BLaER1 (cell line): ENCODE measurements around the gene FBXO24.

ENCODE experiments used
- H3K27ac ChIP-seq: shearing (Covaris generic); formaldehyde crosslinking; 2 replicates; pipeline ENCODE4 v1.8.1; 2022
- H3K27me3 ChIP-seq: shearing (Covaris generic); formaldehyde crosslinking; 2 replicates; pipeline ENCODE4 v1.8.1; 2022
- H3K36me3 ChIP-seq: shearing (Covaris generic); formaldehyde crosslinking; 2 replicates; pipeline ENCODE4 v1.8.1; 2022
- H3K4me1 ChIP-seq: shearing (Covaris generic); formaldehyde crosslinking; 2 replicates; pipeline ENCODE4 v1.8.1; 2022
- H3K4me2 ChIP-seq: shearing (Covaris generic); formaldehyde crosslinking; 2 replicates; pipeline ENCODE4 v1.8.1; 2022
- H3K4me3 ChIP-seq: shearing (Covaris generic); formaldehyde crosslinking; 2 replicates; pipeline ENCODE4 v1.8.1; 2022
- H3K9ac ChIP-seq: shearing (Covaris generic); formaldehyde crosslinking; 2 replicates; pipeline ENCODE4 v1.8.1; 2022
- H3K9me3 ChIP-seq: shearing (Covaris generic); formaldehyde crosslinking; 2 replicates; pipeline ENCODE4 v1.8.1; 2022
- H4K20me1 ChIP-seq: shearing (Covaris generic); formaldehyde crosslinking; 2 replicates; pipeline ENCODE4 v1.8.1; 2022
- Cebpa-rat ChIP-seq: shearing (Covaris generic); IDR thresholded peaks from 2 replicates; pipeline ENCODE4 v1.8.1; 2022

FBXO24 gene

GRCh38 chr7:100614308-100614861, 28.3 kb downstream of the FBXO24 start:
- H3K9ac ChIP-seq: peak overlapping the region; percentile 83; the same call in 1 of the 2 replicates

GRCh38 chr7:100620239-100620638, 34.1 kb downstream of the FBXO24 start:
- peaks cover 24% of the 10 kb centered on the region for H3K36me3 ChIP-seq
- no peaks in the 10 kb centered on the region for H4K20me1 ChIP-seq
- no peak overlapping the region for H3K27ac ChIP-seq
- no peak overlapping the region for H3K4me3 ChIP-seq
- no peak for TF ChIP-seq Cebpa-rat
- no peaks in the 10 kb centered on the region for H3K27me3 ChIP-seq
- no peak overlapping the region for H3K4me2 ChIP-seq
- H3K9me3 ChIP-seq: no peaks in the 10 kb centered on the region
- no peak overlapping the region for H3K9ac ChIP-seq
- H3K4me1 ChIP-seq: peaks cover 2% of the 10 kb centered on the region; the same call in 1 of the 2 replicates

More at GRCh38 chr7:100614308-100614861, 28.3 kb downstream of the FBXO24 start:
- H3K36me3 ChIP-seq: 0 out of 2 replicates have a peak, but pooled peaks cover 6% of the 10 kb centered on the region
- TF ChIP-seq Cebpa-rat: no peak
- H4K20me1 ChIP-seq: no peaks in the 10 kb centered on the region
- peak overlapping the region; percentile 100 for H3K4me2 ChIP-seq
- H3K4me3 ChIP-seq: no peak overlapping the region
- H3K27me3 ChIP-seq: no peaks in the 10 kb centered on the region
- no peak overlapping the region for H3K27ac ChIP-seq
- peaks cover 30% of the 10 kb centered on the region for H3K4me1 ChIP-seq
- H3K9me3 ChIP-seq: no peaks in the 10 kb centered on the region

GRCh38 chr7:100620804-100621203, 34.7 kb downstream of the FBXO24 start:
- Histone ChIP-seq H3K4me2 (no peak overlapping the region), H3K4me3 (no peak overlapping the region), H3K9ac (no peak overlapping the region), H3K4me1 (no peaks in the 10 kb centered on the region), H4K20me1 (no peaks in the 10 kb centered on the region), H3K27me3 (no peaks in the 10 kb centered on the region), H3K9me3 (no peaks in the 10 kb centered on the region), H3K36me3 (peaks cover 30% of the 10 kb centered on the region), H3K27ac (no peak overlapping the region)
- TF ChIP-seq Cebpa-rat: no peak

- no peak overlapping the region for H3K4me2 ChIP-seq
- TF ChIP-seq Cebpa-rat: no peak
- H3K27ac ChIP-seq: no peak overlapping the region
- no peaks in the 10 kb centered on the region for H3K27me3 ChIP-seq
- no peaks in the 10 kb centered on the region for H3K9me3 ChIP-seq
- H3K36me3 ChIP-seq: peaks cover 32% of the 10 kb centered on the region
- no peaks in the 10 kb centered on the region for H4K20me1 ChIP-seq
- H3K4me3 ChIP-seq: no peak overlapping the region
- H3K4me1 ChIP-seq: peaks cover 5% of the 10 kb centered on the region; the same call in 1 of the 2 replicates
- H3K9ac ChIP-seq: 0 out of 2 replicates have a peak overlapping the region, but pooled peaks have one; percentile 0
Observed at GRCh38 chr7:100621554-100621953, 35.4 kb downstream of the FBXO24 start.

- no peaks in the 10 kb centered on the region for H3K9me3 ChIP-seq
- no peak overlapping the region for H3K4me2 ChIP-seq
- H3K9ac ChIP-seq: no peak overlapping the region
- H3K27ac ChIP-seq: no peak overlapping the region
- TF ChIP-seq Cebpa-rat: no peak
- peaks cover 42% of the 10 kb centered on the region for H3K36me3 ChIP-seq
- peaks cover 29% of the 10 kb centered on the region for H3K4me1 ChIP-seq
- no peak overlapping the region for H3K4me3 ChIP-seq
- H4K20me1 ChIP-seq: no peaks in the 10 kb centered on the region
- no peaks in the 10 kb centered on the region for H3K27me3 ChIP-seq
Observed at GRCh38 chr7:100623951-100624824, 38.1 kb downstream of the FBXO24 start.

- no peaks in the 10 kb centered on the region for H3K9me3 ChIP-seq
- TF ChIP-seq Cebpa-rat: no peak
- no peaks in the 10 kb centered on the region for H4K20me1 ChIP-seq
- H3K4me3 ChIP-seq: peak overlapping the region; percentile 69
- peaks cover 47% of the 10 kb centered on the region for H3K4me1 ChIP-seq
- H3K27ac ChIP-seq: no peak overlapping the region
- no peaks in the 10 kb centered on the region for H3K27me3 ChIP-seq
- H3K9ac ChIP-seq: no peak overlapping the region
- peaks cover 43% of the 10 kb centered on the region for H3K36me3 ChIP-seq
- peak overlapping the region; percentile 99 for H3K4me2 ChIP-seq
Observed at GRCh38 chr7:100626055-100626454, 39.9 kb downstream of the FBXO24 start.

GRCh38 chr7:100626530-100627237, 40.6 kb downstream of the FBXO24 start:
- Histone ChIP-seq H3K9ac (peak overlapping the region; percentile 79), H3K4me2 (peak overlapping the region; percentile 99), H3K4me3 (peak overlapping the region; percentile 69), H3K9me3 (no peaks in the 10 kb centered on the region), H4K20me1 (no peaks in the 10 kb centered on the region), H3K27me3 (no peaks in the 10 kb centered on the region), H3K27ac (peak overlapping the region; percentile 85), H3K36me3 (peaks cover 40% of the 10 kb centered on the region), H3K4me1 (peaks cover 54% of the 10 kb centered on the region)
- TF ChIP-seq Cebpa-rat: no peak

- peak overlapping the region; percentile 85 for H3K27ac ChIP-seq
- no peaks in the 10 kb centered on the region for H4K20me1 ChIP-seq
- peak overlapping the region; percentile 69 for H3K4me3 ChIP-seq
- peak overlapping the region; percentile 79 for H3K9ac ChIP-seq
- no peaks in the 10 kb centered on the region for H3K9me3 ChIP-seq
- H3K27me3 ChIP-seq: no peaks in the 10 kb centered on the region
- peak overlapping the region; percentile 99 for H3K4me2 ChIP-seq
- H3K36me3 ChIP-seq: peaks cover 35% of the 10 kb centered on the region
- peaks cover 59% of the 10 kb centered on the region for H3K4me1 ChIP-seq
- no peak for TF ChIP-seq Cebpa-rat
Observed at GRCh38 chr7:100627238-100627549, 41.1 kb downstream of the FBXO24 start.

GRCh38 chr7:100629117-100629716, 43.1 kb downstream of the FBXO24 start:
- Histone ChIP-seq H3K9ac (no peak overlapping the region), H3K27me3 (no peaks in the 10 kb centered on the region), H3K4me3 (no peak overlapping the region), H3K4me1 (peaks cover 73% of the 10 kb centered on the region), H4K20me1 (no peaks in the 10 kb centered on the region), H3K27ac (0 out of 2 replicates have a peak overlapping the region, but pooled peaks have one; percentile 30), H3K9me3 (no peaks in the 10 kb centered on the region), H3K36me3 (peaks cover 29% of the 10 kb centered on the region), H3K4me2 (peak overlapping the region; percentile 57)
- no peak for TF ChIP-seq Cebpa-rat
